ENCODE results near the gene TMPRSS13. TPM values are rescaled to one million over a fixed set of nuclear protein-coding genes. Genes with fewer than 3 reads are reported as not detected.

The TMPRSS13 gene
- total and polyA plus RNA-seq, 2 experiments from 2014 or later: 1.3 to 1.9 TPM

GRCh38 chr11:117917591-117918151, 11.5 kb downstream of the TMPRSS13 start:
- Histone ChIP-seq H3K9me2 (replicated peaks; ENCODE audit: insufficient read depth) (no peaks in the 10 kb centered on the region), H3K9me3 (ENCODE audit: low read depth) (no peaks in the 10 kb centered on the region), H3K79me2 (no peaks in the 10 kb centered on the region), H3K27me3 (no peaks in the 10 kb centered on the region), H3K36me3 (replicated peaks; ENCODE audit: insufficient read depth, low read depth) (no peaks in the 10 kb centered on the region), H3K4me2 (no peak overlapping the region), H4K20me1 (ENCODE audit: insufficient read depth, poor library complexity, severe bottlenecking) (no peaks in the 10 kb centered on the region), H3K4me1 (ENCODE audit: insufficient read depth) (peaks cover 10% of the 10 kb centered on the region), H3K27ac (no peak overlapping the region), H2AFZ (no peak overlapping the region), H3K4me3 (no peak overlapping the region)
- TF ChIP-seq CTCF (IDR thresholded peaks at IDR 0.05; ENCODE audit: poor library complexity) (no peak), EZH2 (IDR thresholded peaks at IDR 0.05; ENCODE audit: borderline replicate concordance) (no peak), EZH2phosphoT487 (IDR thresholded peaks at IDR 0.05; ENCODE audit: low read depth, severe bottlenecking, unreplicated experiment) (no peak)
- WGBS (ENCODE audit: low lambda C conversion rate, missing lambda C conversion rate): 93% methylated on average over 5 of the region's 5 CpGs
- no peak for DNase-seq (ENCODE audit: low spot score)

- Histone ChIP-seq H3K9me3 (ENCODE audit: low read depth) (no peaks in the 10 kb centered on the region), H3K27me3 (no peaks in the 10 kb centered on the region), H3K9me2 (replicated peaks; ENCODE audit: insufficient read depth) (no peaks in the 10 kb centered on the region), H3K27ac (no peak overlapping the region), H3K4me2 (no peak overlapping the region), H3K36me3 (replicated peaks; ENCODE audit: insufficient read depth, low read depth) (no peaks in the 10 kb centered on the region), H3K4me3 (no peak overlapping the region), H3K4me1 (ENCODE audit: insufficient read depth) (peaks cover 10% of the 10 kb centered on the region), H4K20me1 (ENCODE audit: insufficient read depth, poor library complexity, severe bottlenecking) (no peaks in the 10 kb centered on the region), H3K79me2 (no peaks in the 10 kb centered on the region), H2AFZ (no peak overlapping the region)
- TF ChIP-seq CTCF (IDR thresholded peaks at IDR 0.05; ENCODE audit: poor library complexity) (no peak), EZH2 (IDR thresholded peaks at IDR 0.05; ENCODE audit: borderline replicate concordance) (no peak), EZH2phosphoT487 (IDR thresholded peaks at IDR 0.05; ENCODE audit: low read depth, severe bottlenecking, unreplicated experiment) (no peak)
- 96% methylated on average over 11 of the region's 11 CpGs for WGBS (ENCODE audit: low lambda C conversion rate, missing lambda C conversion rate)
- no peak for DNase-seq (ENCODE audit: low spot score)
Measured at GRCh38 chr11:117916956-117917355, 12.2 kb downstream of the TMPRSS13 start.

- Histone ChIP-seq H3K4me2 (no peak overlapping the region), H3K4me1 (ENCODE audit: insufficient read depth) (peaks cover 10% of the 10 kb centered on the region), H3K4me3 (no peak overlapping the region), H3K9me2 (replicated peaks; ENCODE audit: insufficient read depth) (no peaks in the 10 kb centered on the region), H3K36me3 (replicated peaks; ENCODE audit: insufficient read depth, low read depth) (no peaks in the 10 kb centered on the region), H3K79me2 (no peaks in the 10 kb centered on the region), H3K27me3 (no peaks in the 10 kb centered on the region), H3K9me3 (ENCODE audit: low read depth) (no peaks in the 10 kb centered on the region), H3K27ac (no peak overlapping the region), H2AFZ (no peak overlapping the region), H4K20me1 (ENCODE audit: insufficient read depth, poor library complexity, severe bottlenecking) (no peaks in the 10 kb centered on the region)
- DNase-seq (ENCODE audit: low spot score): no peak
- 85% methylated on average over 9 of the region's 9 CpGs for WGBS (ENCODE audit: low lambda C conversion rate, missing lambda C conversion rate)
- no peak for TF ChIP-seq EZH2phosphoT487 (IDR thresholded peaks at IDR 0.05; ENCODE audit: low read depth, severe bottlenecking, unreplicated experiment)
- no peak for TF ChIP-seq CTCF (IDR thresholded peaks at IDR 0.05; ENCODE audit: poor library complexity)
Measured at GRCh38 chr11:117915672-117916235, 13.4 kb downstream of the TMPRSS13 start.

Data from hepatocyte (in vitro differentiated cells).